NCI-H1048 (cell line): ENCODE measurements around the gene SLC16A6.
"Not testable (repeated sequence)": the region's sequence is repeated elsewhere in the genome, so short reads cannot be mapped to it uniquely, and the experiment has no call there.

Experiments
- DNase-seq: peaks from one replicate; lab custom pipeline; 2025; lab: John Stamatoyannopoulos, UW

The SLC16A6 gene

GRCh38 chr17:68220186-68220585 lies 70.7 kb downstream of the SLC16A6 start:
- not testable (repeated sequence) for DNase-seq

- DNase-seq: not testable (repeated sequence)
Observed at GRCh38 chr17:68219429-68219828, 71.5 kb downstream of the SLC16A6 start.
